Kasumi-1 (cell line): Measurements from ENCODE around the gene PDXK.
A peak's percentile ranks its signal among the peaks of the same experiment; 100 is the strongest.

Source experiments
- DNase-seq, 2 experiments: peaks; one replicate each; lab custom pipeline; 2025; lab: John Stamatoyannopoulos, UW

PDXK gene

DNA sequence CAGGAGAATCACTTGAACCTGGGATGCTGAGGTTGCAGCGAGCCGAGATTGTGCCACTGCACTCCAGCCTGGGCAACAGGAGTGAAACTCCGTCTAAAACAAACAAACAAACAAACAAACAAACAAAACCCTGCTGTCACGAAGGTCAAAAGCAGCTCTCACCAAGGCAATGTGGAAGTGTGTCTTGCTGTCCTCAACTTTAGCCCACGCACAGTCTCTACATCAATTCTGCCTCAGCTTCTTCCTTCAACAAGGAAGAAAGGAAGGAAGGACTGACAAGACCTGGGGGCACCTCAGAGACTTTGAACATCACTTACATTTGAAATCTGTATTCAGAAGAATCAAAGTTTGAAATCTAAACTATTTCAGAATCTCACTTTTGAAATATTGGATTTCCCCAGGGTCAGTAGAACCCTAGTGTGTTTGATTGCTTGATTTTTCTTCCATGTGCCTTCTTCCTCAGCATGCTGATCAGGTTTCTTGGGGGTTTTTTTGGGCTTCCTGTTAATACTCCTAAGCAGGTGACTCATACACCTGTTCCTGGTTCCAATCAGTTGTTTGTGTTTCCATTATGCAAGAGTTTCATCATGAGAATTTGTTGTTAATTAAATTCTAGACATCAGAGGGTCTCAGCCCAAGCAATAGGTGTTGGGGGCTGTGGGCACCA, 63.6 kb downstream of the PDXK start:
- DNase-seq = no peak

DNA sequence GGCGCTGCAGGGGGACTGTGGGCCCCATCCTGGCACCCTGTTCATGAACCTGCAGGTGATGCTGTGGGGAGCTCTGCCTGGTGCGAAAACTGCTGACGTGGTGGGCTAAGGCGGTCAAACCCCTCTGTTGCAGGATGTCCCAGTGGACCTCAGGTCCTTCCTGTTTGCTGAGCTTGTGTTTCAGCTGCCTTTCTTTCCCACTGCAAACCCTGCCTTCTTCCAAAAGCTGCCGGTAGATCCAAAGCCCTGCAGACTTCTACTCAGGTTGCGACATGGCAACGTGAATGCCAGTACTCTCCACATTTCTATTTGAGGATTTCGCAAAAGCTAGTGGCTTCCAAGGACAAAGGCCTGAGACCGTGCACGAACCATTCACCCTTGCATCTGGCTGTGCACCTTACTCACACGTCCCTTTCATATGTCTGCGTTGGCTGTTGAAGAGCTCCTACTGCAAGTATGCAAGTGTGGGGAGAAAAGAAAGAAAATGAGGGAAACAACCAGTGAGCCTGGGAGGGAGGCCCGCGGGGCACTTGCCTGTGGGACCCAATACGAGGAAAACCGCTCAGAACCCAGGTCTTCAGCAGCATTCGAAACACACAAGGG, 64.3 kb downstream of the PDXK start:
- DNase-seq = peak in 1 of 2 experiments; percentile 3

DNA sequence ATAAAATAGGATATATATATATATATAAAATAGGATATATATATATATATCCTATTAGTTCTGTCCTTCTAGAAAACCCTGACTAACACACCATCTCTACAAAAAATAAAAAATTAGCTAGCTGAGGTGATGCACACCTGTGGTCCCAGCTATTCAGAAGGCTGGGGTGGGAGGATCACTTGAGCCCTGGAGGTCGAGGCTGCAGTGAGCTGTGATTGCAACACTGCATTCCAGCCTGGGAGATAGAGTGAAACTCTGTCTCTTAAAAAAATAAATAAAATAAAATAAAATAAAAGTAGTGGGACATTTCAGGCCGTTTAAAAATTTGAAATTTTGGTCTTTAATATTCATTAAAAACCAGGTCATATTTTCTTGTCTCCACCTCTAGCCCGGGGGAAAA, 66.2 kb downstream of the PDXK start:
- no peak for DNase-seq

- no peak for DNase-seq
These were observed 67.4 kb downstream of the PDXK start for GRCh38 chr21:43786300-43786806.

- DNase-seq = no peak
These were observed 68.0 kb downstream of the PDXK start for GRCh38 chr21:43786807-43787440.

GRCh38 chr21:43789276-43790009, 70.5 kb downstream of the PDXK start, which contains the start of gene RRP1:
Gene RRP1 (plus strand): TSS chr21:43789577. CDS start chr21:43789630, 53 bp downstream.
- DNase-seq = peak; percentile 75 to 83

- no peak for DNase-seq
These were observed 71.1 kb downstream of the PDXK start for GRCh38 chr21:43790010-43790524.

- DNase-seq = no peak
These were observed 73.5 kb downstream of the PDXK start for GRCh38 chr21:43792406-43792805.

GRCh38 chr21:43793243-43793642, 74.3 kb downstream of the PDXK start:
- DNase-seq = no peak

DNA sequence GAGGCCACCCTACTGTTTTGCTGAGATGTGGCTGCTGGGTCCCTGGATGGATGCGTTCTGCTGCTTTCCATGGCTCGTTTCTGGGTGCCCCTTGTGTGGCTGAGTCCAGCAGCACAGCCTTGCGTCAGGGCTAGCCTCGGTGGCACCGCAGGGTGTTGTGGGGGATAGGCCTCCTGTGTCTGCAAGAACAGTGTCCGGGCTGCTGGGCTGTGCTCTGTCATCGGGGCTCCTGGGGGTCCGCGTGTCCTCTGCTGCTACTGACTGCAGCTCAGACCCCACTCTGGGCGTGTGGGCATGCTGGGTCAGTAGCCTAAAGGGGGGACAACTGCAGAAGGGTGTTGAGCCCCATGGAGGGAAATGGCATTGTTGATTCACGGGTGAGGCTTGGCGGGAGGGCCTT, 75.4 kb downstream of the PDXK start:
- DNase-seq = no peak

GRCh38 chr21:43794857-43795256, 75.9 kb downstream of the PDXK start:
- DNase-seq = no peak

GRCh38 chr21:43797415-43797814, 78.5 kb downstream of the PDXK start:
- DNase-seq = no peak

GRCh38 chr21:43797925-43798715, 79.2 kb downstream of the PDXK start:
- no peak for DNase-seq

DNA sequence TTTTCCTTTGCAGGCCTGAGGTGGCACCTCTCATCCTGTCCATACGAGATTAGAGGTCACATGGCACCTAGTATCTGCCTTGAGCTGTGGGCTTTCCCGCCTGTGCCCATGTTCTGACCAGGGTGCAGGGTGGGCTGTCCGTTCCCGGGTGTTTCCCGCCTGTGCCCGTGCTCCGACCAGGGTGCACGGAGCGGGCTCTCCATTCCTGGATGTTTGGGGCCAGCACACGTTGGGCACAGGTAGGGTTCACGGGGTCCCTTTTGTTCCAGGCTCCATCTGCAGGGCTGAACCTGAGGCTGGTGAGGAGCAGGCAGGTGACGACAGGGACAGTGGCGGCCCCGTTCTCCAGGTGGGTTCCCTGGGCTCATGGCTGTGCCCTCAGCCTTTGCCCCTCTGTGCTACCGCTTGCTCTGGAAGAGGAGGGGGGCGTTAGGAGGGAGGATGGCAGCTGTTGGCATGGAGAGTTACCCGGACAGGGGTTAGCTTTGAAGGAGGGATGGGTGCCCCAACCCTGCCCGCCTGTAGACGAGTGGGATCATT, 80.4 kb downstream of the PDXK start:
- DNase-seq = no peak

- DNase-seq = no peak
These were observed 81.2 kb downstream of the PDXK start for GRCh38 chr21:43800124-43800523.

- DNase-seq = no peak
These were observed 81.6 kb downstream of the PDXK start for GRCh38 chr21:43800566-43800965.

- no peak for DNase-seq
These were observed 82.3 kb downstream of the PDXK start for GRCh38 chr21:43801006-43801783.

DNA sequence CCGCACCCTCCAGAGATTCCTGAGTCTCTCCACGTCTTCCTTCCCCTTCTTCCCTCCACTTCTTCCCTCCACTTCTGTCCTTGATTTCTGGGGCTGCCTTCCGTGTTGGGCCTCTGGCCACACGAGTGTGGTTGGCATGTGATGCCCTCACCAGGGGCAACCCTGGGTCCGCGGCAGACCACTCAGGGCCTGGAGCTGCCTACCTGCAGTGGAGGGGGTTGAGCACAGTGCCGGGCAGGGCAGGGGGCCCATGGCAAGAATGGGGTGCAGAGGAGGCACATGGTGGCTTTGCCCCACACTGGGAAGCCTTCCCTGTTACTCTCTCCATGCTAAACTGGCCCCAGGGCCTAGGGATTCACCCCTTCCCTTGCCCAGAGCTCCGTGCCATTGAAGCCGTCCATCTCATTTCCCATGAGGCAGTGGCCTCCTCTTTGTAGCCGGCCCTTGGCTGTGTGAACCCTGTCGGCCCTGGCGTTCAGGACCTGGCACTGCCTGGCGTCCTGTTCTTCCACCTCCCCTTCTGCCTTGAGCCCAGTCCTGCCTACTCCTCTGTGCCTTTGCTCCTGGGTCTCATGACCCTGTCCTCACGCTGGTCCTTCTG, 83.9 kb downstream of the PDXK start:
- no peak for DNase-seq

DNA sequence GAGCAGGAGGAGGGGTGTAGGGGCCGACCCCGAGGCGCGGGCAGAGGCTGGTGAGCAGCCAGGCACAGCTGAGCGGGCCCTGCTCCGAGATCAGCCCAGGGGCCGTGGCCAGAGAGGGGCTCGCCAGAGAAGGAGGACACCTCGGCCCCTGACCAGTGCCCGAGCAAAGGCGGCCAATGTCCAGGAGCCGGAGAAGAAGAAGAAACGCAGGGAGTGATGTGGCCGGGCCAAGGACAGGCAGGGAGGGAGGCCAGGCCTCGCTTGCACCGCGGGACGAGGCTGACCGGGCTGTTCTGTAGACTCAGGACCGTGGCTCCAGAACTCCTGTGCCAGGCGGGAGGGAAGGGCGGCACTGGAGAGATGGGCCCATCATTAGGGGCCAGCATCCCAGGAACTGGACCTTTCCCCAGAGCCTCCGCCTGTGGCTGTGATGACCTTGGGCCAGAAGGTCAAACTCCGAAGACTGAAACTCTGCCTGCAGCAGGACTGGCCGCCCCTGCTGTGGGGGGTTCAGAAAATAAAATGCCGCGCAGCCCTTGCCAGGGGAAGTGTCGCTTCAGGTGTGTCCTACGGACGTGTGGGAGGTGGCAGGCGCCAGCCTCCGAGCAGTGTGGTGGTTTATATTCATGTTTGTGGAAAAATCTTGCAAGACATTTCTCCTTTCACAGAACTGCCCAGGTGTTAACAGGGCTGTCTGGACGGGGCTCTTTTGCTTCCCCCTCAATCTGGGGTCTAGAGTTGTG, 84.8 kb downstream of the PDXK start:
- DNase-seq = no peak
